Myocyte (in vitro differentiated cells): Measurements from ENCODE around the gene GCK. TPM values are rescaled to one million over a fixed set of nuclear protein-coding genes. Genes with fewer than 3 reads are reported as not detected.
"Not testable (repeated sequence)": the region's sequence is repeated elsewhere in the genome, so short reads cannot be mapped to it uniquely, and the experiment has no call there.

Experiments
- DNase-seq: peaks from one replicate; pipeline ENCODE4 v3.0.0-alpha.2; 2012; ENCODE audit warnings: low read depth
- total RNA-seq: library from RNA; depleted of rRNA; stranded (reverse); fragments of >200 nt; gene quantifications from 2 replicates; pipeline ENCODE4 v1.2.3, GENCODE V29; 2014

The GCK gene
- total RNA-seq, 1 donor from 2014 or later = 0.13 TPM

DNA sequence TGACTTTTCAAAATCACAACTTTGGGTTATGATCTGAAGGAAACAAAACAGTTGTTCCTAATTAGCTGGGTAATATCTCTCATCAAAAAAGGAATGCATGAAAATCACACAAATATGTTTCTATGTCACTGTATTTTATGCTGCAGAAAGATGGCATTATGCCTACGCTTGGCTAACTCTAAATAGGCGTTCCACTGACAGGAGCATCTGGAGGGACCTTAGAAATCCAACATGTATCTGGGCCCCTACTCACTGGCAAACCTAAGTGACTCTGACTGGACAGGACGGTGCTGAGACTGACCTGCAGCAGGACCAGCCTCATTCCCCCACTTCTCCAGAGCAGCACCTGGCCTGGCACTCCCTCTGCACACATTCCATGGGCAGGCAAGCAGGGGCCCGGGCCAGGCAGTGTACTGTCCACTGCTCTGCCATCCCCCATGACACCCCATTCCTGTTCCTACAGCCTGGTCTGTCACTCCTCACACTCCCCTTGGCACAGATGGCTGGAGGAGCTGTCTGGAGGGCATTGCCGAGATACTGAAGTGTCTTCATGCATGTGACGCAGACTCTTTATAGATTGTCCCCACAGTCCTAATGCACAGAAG lies 45.5 kb downstream of the GCK start:
- no peak for DNase-seq

DNA sequence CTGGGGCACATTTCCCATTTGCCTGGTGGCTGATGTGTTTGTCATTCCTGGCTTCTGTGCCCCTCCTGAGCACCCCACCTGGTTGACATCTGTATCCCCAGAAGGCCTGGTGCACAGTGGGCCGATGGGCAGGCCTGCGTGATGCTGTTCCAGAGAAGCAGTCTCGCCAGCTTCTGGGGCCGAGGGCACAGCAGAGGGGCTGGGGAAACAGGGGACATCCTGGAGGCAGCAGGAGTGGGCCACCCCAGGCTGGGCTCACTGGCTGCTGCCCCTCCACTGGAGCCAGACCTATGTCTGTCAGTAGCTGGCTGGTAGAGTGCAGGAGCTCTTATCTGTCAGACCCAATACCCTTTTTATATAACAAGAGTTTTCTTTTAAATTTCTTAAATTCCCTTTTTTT lies 47.2 kb downstream of the GCK start:
- no peak for DNase-seq

DNA sequence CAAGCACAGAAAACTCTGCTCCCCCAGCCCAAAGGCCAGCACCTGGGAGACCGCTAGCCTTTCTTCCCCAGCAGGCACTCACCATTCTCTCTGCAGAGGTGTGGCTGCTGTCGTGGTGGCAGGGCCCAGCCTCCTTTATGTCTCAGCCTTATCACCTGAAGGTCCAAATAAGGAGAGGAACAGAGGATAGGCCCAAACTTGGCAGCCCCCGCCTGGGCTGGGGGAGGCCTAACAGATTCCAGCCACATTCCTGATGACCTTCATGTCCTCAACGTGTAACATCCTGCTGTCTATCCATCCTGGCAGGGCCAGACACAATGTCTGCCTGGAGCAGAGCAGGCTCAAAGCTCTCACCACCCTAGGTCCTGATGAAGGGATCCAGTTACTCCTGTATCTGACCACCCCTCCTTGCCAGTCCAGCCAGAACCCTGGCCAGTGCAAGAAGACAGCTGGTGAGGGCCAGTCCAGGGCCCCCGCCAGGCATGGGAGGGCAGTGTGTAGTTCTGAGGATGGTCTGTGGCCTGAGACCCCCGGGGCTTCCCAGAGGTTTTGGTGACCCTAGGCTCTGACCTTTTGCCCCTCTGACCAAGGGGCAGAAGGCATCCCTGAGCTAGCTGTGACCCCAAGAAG lies 47.9 kb downstream of the GCK start, which contains the start of gene MYL7:
Gene MYL7, minus strand, starts transcription at position 112 of the 630 bp plus-strand sequence. Its CDS starts 27 bp downstream, at position 85.
- DNase-seq = no peak

DNA sequence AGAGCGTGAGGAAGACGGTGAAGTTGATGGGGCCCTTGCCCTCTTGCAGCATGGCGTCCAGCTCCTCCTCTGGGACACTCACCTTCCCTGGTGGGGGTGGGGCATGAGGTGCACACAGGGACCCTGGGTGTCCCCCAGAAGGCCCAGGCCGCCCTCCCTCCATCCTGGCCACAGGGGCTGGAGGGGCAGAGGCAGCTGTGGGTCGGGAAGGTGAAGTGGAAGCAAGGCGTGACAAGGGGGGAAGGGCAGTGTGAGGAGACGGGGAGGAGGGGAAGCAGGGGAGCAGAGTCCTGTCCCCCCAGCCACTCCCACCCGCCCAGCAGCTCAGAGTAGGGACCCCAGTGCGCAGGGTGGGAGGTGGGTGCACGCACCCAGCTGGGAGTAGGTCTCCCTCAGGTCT lies 48.9 kb downstream of the GCK start:
- no peak for DNase-seq

DNA sequence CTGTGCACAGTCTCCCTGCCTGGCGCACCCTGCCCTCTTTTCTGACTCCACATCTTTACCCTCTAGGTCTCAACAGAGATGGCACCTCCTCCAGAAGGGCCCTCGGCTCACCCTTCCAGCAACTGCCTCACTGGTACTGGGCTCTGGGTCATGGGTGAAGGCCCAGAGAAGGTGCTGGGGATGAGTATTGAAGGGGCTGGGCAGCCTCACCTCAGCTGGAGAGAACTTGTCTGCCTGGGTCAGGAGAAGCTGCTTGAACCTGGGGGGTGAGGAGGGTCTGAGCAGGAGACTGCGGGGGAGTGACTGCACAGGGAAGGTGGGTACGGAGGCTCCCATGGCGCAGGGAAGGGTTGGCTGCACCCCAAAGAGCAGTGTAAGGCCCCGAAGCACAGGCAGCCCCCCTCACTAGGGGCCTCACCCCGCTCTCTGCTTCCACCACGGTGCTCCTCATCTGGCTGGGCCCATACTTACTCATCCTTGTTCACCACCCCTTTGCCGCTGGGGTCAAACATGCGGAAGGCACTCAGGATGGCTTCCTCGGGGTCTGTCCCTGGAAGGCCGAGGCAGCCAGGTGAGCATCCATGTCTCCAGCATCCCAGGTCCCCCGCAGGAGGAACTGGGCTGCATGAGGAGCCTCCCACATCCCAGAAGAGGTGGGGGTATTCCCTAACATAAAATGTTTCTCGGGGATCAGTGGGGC lies 49.8 kb downstream of the GCK start:
- DNase-seq = no peak

DNA sequence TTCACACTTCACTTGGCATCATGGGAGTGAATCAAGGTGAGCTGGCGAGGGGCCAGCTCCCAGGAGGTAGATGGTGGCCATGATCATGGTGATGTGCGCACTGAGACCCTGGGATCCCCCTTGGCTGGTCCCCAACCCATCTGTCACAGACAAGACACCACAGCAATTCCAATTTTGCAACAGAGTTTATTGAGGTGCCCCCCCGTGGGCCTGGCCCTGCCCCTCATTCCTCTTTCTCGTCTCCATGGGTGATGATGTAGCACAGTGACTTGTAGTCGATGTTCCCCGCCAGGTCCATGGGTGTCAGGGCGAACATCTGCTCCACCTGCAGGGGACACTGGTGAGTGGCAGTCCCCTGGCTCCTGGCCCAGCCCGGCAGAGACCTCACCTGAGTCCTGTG lies 50.5 kb downstream of the GCK start:
- DNase-seq = no peak

DNA sequence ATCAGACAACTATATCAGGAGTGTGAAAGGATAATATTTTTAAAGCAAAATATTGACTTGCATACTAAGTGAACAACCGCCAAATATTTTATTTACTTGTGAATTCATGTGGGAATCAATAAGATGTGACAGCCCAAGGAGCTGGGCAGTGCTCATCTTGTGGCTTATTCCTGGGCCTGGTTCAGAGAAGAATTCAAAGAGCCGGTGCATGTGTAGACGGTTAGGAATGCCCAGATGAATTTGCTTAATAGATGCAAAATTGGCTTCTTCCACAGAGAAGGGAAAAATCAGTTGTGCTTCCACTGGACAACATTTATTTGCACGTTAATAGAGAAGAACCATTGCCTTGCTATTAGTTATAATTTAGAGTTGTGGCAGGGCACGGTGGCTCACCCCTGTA lies 52.5 kb downstream of the GCK start:
- no peak for DNase-seq

DNA sequence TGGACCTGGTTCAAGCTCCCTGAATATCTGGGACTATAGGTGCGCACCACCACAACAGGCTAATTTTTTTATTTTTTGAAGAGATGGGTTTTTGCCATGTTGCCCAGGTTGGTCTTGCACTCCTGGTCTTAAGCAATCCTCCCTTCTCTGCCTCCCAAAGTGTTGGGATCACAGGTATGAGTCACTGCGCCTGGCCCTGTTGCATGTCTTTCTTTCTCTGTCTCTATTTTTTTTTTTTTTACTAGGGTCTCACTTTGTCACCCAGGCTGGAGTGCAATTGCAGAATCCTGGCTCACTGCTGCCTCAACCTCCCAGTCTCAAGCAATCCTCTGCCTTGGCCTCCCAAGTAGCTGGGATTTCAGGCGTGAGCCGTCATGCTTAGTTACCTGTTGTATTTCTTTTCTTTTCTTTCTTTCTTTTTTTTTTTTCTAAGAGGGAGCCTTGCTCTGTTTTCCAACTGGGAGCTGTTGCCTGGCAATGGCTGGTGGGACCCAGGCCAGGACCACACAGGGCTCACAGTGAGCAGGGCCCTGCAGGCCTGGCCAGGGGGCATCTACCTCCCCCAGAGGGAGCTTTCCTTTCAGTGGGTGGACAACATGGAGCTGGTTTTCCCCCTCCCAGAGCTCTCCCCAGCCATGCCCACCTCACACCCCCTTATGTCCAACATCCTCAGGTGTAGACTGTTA lies 54.2 kb downstream of the GCK start:
- DNase-seq = no peak

DNA sequence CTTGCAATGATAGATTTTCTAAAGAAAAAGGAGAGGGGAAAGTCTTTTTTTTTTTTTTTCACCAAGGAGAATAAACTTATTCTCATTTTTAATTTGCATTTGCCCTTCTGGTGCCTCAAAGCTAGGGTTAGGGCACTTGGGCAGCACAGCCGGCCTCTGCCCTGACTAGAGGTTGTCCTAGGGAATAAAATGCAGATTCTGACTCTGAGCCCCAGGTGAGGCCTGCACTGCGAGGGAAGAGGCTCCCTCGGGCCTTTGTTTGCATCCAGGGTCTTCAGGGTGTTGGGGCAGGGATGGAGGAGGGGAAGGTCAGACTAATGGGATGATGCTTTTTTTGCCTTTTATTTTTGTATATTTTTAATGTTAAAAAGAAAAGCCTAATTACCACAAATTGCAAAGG lies 55.9 kb downstream of the GCK start:
- no peak for DNase-seq

DNA sequence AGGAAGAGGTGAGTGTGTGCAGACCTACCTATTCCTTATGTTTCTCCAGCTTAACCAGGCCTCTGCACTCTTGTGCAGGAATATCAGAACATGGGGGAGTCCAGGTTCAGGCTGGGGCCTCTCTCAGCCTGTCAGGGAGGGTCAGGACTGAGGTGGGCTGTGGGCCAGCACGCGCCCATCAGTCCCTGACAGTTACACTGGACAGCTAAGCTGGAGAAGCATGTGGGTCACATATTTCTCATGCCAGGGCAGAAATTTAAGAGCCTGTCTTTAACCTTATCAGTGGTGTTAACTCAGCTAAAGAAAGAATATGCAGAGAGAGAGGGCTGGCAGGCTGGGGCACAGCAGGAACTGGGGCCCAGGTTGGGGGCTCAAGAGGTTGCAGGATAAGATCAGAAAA lies 57.2 kb downstream of the GCK start:
- DNase-seq = peak; percentile 78

DNA sequence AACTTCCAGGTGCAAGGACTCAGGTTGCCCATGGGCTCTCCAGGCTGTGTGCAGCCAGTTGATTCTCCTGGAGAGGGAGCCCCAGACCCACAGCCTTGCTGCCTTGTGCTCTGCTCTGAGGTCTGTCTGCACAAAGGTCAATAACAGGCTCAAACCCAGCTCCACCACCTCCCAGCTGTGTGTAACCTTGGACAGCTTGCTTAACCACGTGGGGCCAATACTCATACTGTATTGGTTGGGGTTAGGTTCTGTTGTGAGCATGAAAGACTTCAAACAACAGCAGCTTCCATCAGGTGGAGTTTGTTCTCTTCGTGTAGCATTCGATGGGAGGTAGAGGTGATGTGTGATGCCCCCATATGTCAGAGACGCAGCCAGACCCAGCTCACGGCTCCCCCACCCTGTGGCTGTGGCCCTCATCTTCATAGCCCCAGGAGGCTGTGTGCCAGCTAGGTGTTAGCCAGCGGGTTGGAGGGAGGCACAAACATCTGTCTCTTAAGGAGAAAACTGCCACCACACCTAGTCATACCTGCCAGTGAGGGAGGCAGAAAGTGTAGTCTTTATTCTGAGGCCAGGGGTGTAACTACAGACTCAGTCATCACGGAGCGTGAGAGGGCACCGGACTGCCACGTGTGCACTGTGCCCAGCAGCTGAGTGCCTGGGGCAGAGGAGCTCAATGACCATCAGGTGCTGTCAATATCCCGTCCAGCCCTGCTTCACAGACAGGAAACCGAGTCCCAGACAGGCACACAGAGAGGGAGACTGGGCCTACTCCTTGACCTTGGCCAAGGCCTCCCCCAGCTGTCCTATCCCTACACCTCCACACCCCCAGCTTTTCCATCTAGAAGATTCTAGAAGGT lies 57.8 kb downstream of the GCK start:
- DNase-seq = peak; percentile 74

DNA sequence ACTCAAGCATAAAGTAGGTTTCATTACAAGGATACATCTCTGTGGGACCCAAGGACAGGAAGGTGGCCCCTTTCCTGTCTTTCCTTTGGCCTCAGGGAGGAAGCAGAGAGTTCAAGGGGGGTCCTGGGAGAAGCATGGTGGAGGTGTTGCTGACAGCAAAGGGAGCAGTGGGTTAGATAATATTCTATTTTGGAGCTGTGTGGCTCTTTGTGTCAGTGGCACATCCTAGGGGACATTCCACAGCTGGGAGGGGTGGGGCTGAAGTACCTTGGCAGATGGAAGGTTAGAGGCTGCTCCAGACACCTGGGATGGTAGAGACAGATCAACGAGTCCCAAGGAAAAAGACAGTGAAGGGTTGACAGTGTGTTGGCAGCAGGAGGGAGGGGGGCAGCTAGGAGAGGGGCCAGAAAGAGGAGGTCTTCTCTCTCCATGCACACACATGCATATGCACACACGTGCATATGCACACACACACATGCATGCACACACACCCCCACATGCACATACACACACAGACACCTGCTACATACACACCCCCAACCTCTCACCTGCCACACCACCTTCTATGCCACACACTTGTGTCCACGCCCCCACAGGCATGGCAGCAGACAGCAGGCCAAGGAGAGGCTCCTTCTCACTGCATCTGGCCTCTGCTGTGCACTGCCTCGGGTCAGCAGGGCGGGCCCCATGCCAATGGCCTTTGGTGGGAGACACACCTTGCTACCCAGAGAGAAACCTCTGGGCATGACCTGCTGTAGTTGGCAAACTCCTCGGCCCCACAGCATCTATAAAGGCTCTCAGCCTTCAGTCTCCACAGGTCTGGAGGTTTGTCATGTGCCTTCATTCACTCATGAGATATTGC lies 60.3 kb downstream of the GCK start:
- DNase-seq = no peak

DNA sequence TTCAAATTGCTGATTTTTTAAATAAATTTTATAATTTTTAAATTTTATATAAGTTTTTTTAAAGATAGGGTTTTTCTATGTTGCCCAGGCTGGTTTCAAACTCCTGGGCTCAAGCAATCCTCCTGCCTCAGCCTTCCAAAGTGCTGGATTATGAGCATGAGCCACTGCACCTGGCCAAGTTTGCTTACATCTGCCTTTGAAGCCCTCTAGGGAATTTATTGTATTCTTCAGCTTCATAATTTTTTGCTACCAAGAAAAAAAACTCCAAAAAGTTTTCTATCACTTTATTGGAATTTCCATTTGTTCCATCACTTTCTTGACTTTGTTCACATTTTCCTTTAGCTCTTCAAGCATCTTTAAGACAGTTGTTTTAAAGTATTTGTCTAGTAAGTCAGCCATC lies 62.1 kb downstream of the GCK start:
- no peak for DNase-seq

DNA sequence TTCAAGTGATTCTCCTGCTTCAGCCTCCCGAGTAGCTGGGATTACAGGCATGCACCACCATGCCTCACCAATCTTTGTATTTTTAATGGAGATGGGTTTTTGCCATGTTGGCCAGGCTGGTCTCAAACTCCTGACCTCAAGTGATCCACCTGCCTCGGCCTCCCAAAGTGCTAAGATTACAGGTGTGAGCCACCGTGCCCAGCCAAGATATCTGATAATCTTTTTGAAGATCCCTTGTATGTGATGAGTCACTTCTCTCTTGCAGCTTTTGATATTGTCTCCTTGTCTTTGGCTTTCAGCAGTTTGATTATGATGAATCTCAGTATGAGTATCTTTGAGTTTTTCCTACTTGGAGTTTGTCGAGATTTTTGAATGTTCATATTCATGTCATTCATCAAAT lies 62.7 kb downstream of the GCK start:
- DNase-seq = not testable (repeated sequence)

DNA sequence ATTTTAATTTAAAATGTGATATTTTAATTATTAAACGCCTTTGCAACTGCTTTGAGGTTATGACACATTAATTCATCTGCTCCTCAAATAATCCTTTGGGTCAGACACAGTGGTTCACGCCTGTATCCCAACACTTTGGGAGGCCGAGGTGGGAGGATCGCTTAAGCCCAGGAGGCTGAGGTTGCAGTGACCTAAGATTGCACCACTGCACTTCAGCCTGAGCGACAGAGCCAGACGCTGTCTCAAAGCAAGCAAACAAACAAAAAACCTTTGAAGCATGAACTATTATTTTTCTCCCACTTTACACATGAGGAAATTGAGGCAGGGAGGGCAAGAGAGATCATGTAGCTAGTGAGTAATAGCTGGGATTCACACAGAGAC lies 64.4 kb downstream of the GCK start:
- DNase-seq = no peak

DNA sequence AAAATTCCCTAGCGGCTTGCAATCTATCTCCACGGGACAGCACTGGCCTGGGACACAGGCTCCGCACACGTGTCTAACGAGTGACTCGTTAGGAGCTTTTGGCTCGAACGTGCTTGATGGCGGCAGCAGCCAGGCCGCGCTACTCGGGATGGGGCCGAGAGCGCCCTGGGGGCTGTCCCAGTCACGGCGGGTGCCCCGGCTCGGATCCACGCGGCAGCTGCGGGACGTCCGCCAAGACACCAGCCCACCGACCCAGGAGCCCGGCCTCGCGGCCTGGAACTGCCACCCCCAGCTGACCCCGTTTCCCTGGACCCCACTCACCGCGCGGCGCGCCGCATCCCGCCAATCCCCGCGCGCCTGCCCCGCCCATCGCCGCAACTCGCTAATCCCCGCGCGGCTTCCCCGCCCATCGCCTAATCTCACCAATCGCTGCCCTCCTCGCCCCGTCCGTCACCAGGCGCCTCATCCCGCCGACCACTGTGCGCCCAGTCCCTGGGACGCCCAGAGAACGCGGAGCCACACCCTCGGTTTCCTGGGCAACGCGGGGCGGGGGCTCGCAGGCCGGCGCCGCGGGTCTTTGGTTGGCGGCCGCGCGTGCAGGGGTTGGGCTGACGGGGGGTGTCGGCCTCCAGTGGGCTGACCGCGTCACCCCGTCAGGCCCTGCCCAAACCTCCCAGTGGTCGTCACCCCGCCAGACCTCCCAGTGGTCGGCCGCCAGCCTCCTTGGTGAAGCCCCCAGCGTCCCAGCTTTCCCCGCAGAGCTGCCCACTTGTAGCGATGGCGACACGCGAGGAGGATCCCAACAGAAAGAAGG lies 65.8 kb downstream of the GCK start, which contains the start of gene POLD2:
Gene POLD2, minus strand, starts transcription at position 359 of the 814 bp plus-strand sequence. CDS start 1,495 bp downstream, outside the sequence.
- peak; percentile 100 for DNase-seq

DNA sequence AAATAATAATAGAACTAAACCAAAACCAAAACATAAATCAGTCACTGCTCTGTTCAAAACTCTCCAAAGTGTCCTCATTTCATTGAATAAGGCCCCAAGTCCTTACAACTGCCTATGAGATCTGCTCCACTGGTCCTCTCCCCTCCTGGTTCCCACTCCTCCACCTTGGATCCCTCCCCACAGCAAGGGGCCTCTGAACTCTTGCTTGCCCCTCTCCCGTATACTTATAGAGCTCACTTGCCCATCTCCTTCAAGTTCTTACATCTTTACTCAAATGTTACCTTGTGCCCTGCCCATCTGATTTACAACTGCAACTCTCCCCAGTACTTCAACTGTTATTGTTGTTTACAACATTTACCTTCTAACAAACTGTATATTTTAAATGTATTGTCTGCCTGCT lies 66.7 kb downstream of the GCK start:
- DNase-seq = peak; percentile 27

DNA sequence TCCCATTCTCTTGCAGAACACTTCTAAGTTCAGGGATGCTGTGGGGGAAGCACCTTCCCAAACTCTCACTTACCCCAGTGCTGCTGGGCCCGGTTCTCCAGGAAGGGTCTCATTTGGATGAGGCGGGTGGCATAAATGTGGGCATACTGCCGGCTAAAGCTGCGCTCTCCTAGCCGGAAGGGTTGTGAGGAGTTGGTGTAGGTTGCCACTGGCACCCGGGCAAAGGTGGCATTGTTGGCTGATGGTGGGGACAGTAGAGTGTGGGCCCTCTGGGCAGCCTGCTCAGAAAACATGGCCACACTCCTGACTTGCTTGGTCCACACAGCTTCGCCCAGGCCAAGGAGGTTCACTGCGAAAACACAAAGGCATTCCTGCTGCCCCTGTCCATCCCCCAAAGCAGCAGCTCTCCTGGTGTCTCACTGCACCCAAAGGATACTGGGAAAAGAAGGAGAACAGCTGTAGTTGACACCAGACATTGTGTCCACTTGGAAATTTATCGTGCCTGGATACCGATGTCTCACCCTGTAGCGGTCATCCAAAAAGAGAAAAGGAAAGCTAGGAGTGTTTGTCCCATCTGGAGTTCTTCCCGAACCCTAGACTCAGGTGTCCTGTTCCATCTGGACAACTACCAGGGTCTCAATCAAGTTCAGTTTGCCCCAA lies 67.3 kb downstream of the GCK start:
- DNase-seq = peak; percentile 88

DNA sequence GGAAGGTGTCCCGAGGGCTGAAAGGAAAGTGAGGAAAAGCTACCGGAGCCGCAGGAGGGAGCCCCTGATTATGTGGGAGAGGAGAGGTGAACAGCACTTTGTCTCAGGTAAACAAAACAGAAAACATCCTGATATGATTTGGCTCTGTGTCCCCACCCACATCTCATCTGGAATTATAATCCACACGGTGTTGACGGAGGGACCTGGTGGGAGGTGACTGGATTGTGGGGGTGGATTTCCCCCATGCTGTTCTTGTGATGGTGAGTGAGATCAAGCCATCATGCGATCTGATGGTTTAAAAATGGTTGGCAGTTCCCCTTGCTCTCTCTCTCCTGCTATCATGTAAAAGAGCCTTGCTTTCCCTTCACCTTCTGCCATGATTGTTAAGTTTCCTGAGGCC lies 68.8 kb downstream of the GCK start:
- DNase-seq = no peak
